Erythroblast (primary cell): ENCODE measurements around the gene SLMAP.

ENCODE experiments used
- GATA1 ChIP-seq: IDR thresholded peaks from 2 replicates; pipeline ENCODE4 v1.6.1; 2011; ENCODE audit warnings: low read depth, mild to moderate bottlenecking, control low read depth, low read length, moderate library complexity
- POLR2A ChIP-seq: IDR thresholded peaks from 2 replicates; pipeline ENCODE4 v1.6.1; 2011; ENCODE audit warnings: mild to moderate bottlenecking, low read length

DNA sequence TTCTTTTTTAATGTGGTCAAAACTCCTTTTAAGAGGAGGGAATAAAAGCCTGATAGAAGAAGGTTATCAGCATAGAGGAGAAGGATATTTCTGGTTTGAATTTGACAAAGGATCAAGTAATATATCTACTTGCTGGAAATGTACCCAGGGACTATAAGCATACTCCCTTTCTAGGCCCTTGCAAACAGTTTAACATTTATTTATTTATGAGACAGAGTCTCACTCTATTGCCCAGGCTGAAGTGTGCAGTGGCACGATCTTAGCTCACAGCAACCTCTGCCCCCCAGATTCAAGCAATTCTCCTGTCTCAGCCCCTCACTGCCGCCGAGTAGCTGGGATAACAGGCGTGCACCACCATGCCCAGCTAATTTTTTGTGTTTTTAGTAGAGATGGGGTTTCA, 71.6 kb downstream of the SLMAP start:
- TF ChIP-seq POLR2A, result no peak
- TF ChIP-seq GATA1, result no peak
